ENCODE data around the gene TMEM150C.
"Not testable (repeated sequence)": the region's sequence is repeated elsewhere in the genome, so short reads cannot be mapped to it uniquely, and the experiment has no call there.

Gene TMEM150C

DNA sequence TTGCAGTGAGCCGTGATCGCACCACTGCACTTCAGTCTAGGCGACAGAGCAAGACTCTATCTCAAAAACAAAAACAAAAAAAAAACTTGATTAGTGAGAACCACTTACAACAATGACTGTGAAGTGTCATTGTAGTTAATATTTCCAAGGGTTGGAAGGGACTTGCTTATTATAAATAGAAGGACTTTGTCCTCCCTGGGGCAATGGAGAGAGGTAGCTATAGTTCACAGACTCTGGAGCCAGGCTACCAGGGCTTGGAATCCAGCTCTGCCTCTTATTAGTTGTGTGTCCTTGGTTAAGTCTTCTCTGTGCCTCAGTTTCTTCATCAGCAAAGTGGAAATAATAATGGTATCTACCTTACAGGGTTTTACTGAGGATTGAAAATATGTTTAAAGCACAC is 51.6 kb downstream of the TMEM150C start:
- no peak for DNase-seq

DNA sequence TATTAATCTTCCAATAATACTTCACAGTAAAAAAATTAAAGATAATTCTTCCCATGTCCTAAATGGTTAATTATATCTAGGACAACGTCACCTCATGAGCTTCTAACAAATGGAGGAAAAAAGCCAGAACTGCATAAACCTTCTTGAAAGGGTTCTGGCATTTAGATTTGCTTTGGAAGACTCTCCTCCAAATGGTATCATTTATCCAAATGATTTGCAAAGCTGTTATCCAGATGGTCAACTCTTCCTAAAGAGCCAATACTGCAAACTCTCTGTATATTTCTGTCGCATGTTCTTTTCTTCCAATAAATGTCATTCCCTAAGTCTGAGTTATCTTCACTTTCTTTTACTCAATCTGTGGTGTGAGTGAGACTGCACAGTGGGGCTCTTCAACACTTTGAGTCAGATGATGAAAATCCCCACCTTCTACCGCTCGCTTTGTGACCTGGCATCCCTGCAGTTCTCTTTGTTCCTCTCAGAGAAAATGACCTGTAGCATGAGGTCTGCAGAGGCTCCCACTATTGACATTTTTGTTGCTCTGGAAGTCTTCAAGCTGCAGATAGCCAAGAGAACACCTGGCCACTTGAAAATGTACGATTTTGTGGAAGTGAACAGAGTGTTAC is 52.9 kb downstream of the TMEM150C start:
- DNase-seq = no peak

DNA sequence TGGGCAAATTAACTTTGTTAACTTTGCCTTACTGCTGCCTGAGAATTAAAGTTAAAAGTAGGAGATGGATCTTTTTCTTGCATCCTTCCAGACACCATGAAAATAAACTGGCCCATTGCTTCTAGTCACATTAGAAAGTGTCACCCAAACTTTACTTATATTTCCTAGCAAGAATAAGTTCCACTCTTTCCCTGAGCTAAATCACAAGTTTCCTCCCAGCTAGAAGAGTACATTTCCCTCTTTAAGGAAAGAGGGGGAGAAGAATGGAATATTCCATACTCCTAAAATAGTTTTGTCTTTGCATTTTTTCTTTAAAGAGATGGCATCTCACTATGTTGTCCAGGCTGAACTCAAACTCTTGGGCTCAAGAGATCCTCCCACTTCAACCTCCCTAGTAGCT is 53.8 kb downstream of the TMEM150C start:
- no peak for DNase-seq

DNA sequence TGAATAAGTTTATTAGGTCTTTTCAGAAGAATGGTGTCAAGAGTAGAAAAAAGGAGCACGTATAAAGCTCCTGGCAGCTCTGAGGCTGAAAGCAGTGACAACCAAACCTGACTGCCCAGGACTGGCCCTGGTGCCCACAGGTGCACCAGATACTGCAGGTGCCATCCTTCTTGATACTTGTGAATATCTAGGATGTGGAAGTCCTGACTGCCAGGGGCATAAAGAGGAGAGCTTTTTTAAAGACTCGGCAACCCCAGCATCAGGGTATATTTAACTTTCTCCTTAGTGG is 60.7 kb downstream of the TMEM150C start:
- no peak for DNase-seq

DNA sequence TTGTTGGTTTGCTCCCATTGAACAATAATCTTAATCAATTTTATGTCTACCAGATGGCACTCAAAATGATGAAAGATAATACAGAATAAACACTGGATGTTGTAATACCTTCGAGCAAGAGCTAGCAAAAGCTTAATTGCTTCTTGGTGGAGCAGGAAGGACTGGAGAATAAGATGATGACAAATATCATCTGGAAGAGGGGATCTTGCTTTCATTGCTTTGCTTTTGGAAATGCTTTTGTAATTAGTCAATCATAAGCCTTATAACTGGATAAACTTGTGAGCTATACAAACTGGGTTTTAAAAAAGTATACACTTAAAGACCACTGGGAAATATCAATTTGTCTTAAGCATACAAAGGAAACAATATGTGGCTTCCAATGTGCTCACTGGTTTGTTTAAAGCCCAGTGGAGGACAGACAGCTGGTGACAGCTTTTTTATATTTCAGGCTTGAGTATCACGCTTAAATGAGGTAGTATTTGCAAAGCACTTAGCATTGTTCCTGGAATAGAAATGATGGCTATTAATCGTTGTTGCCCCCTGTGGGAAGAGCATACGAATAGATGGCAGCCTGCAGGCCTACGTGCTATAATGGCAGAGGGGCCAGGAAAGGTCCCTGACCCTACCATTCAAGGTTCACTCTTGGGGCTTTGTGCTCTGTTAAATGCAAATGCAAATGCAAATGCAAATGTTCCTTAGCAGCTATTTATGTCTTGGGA is 61.2 kb downstream of the TMEM150C start:
- no peak for DNase-seq

DNA sequence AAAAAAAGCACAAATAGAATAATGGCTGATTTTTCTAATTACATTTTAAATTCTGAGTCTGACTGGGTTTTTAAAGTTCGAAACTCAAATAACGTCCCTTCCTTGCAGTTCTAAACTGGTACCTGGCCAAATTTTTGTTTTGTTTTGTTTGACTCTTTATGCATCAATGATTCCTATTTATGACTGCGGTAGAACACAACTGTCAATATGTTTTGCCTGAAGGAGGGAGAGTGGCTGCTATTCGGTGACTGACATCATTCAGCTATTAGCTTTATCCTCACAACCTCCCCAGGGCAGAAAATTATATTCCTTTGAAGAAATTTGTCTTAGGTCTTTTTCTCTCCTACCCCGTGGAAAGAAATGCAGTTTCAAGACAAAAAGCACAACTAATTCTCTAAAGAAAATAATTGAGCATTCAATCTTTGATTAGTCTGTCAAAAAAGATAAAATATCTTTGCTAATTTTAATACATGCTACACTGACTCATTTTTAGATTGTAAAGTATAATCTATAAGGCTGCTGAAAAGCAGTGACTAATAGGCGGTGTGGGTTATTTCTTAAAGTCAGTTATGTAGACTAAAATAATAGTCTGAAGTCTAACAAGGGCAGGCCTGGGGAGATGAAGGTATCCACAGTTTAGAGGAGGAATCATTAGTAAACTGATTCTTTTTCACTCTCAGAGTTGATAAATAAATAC is 61.9 kb downstream of the TMEM150C start:
- DNase-seq = no peak

DNA sequence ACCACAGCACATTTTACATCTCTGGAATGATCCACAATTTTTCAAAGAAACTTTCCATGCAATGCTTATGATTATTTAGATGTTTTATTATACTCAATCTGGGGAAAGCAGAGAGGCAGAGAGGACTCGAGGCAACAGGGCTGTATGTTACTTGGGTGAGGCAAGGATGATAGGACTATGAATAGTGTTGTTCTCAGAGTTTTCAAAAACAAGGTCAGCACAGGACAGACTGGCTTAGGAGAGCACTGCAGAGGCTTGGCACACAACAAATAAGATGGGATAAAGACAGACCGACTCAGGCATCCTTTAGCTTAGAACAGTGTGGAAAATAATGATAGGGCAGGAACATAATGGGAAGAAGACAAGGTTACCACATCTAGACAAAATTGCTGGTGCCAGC is 65.4 kb downstream of the TMEM150C start:
- DNase-seq = no peak

DNA sequence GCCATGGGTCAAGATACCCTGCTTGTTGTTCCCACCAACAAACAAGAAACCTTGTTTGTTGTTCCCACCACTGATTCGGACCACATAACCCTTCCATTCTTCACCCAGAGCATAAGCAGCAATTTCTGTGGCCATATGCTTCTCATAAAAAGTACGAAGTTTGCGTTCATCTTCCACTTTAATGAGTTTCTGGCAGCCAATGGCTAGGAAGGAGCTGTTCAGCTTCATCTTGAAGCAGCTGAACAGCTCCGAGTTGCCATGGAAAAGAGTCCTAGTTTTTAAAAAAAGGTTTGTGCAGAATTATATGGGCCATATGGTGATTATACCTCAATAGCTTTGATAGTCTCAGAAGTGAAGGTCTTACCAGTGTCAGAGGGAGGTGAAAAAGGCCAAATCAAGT is 66.1 kb downstream of the TMEM150C start:
- no peak for DNase-seq

DNA sequence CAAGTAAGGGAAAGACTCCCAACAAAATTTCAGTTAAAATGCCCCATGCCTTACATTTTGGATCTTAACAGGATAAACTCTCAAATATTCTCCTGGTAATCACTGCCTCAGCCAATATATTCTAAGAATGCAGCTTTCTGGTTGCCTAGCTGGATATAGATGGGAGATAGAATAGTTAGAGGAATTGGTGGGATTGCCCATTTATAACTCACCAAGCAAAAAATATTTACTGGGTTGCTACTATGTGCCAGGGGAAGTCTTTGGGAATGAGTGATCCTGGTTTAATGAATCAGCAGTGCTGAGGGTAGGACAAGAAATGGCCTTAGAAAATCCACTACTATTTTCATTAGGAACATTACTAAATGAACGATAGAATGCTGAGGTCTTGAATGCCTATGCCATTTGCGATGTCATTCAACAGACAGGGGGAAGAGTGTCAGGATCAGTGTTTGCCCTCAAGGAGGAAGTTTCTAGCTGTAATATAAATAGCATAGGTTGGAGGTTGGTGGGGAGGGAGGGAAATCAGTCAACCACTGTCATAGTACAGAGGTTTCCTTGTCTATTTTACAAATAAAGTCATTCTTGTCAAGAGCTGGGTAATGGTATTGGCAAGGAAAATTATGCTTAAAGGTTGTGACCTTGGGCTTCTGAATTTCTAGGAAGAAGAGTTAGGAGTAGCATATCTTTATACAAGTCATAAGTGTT is 67.9 kb downstream of the TMEM150C start:
- DNase-seq = no peak

DNA sequence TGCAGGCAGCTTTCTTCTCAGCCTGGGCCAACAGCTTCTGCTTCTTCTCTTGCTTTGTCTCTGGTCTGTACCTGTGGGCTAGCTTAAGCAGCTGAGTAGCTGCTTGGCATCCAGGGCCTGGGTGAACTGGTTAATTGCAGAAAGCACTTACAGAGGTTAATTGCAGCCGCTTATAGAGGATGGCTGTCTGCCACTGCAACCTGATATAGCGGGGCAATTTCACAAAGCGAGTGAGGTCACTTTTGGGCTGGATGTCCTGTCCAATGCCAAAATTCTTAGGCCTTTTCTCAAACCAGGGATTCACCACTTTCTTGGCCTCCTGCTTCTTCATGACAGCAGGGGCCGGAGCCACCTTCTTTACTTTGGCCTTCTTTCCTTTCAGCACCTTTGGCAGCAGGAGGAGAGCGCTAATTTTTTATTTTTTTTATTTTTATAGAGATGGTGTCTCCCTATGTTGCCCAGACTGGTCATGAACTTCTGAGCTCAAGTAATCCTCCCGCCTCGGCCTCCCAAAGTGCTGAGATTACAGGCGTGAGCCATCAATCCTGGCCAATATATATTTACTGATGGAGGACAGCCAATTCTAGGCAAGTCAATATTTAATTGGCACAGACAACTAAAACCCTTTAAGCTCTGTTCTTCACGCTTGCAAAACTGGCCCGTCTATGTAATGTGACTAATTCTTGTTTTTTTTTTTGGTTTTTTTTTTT is 70.4 kb downstream of the TMEM150C start:
- DNase-seq = no peak

DNA sequence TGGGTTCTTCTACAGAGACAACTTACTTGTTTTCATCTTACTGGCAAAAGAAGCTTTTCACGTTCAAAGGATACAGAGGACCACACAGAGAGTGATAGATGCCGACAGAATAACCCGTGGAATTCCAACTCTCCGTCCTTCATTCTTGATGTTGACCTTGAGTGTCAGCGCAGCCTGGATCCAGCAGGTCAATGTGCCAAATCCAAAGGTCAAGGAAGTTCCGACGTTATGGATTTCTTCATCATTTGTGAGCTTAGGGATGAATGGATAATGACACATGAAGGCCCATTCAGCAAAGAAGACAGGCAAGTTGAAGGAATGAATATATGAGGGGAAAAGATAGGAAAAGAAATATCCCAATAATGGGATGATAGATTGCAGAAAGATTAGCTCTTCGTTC is 71.8 kb downstream of the TMEM150C start:
- no peak for DNase-seq

DNA sequence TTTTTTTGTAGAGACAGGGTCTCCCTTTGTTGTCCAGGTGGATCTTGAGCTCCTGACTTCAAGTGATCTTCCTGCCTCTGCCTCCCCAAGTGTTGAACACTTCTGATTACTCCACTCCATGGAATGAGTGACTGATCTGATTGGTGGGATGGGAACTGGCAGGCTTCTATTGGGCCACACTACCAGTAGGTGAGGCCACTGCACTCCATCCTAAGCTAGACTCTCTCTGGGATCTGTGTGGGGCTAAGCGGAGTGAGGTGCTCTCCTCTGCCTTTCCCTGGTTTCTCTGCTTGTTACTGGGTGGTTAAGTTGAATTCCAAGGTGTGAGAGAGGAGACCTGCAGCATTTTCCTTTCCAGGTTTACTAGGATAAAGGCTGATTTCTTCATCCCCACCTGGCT is 72.7 kb downstream of the TMEM150C start:
- DNase-seq = no peak

DNA sequence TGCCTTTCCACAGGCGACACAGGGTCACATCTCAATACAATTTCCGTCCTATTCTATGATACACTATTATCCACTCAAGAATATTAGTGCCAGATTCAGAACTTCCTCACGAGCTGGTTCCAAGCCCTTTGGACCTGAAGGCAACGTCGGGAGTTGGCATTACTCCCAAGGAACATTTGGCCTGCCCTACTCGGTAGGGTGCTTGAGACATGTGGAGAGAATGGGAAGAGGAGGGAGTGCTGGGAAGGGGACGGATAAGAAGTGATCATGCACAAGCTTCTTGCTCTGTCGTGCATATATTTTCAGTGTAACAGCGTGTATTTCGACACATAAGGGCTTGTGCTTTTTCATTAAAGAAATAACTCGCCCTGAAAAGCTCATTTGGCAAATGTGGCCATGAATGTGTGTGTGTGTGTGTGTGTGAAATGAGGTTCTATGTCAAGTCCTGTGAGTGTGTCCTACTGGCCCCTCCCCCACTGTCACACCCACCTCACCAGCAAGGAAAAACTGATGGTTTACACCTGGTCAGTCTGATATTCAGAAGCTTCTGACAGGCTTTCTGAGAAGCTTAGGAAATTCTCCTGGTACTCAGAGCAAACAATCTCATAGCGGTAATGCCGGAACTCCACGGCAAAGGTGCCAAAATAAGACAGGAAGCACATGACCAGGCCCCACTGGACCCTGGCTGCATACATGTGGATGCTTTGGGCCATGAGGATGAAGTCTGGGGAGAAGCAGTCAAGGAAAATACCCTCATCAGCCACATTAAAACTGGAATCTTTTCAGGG is 76.6 kb downstream of the TMEM150C start:
- DNase-seq = no peak

DNA sequence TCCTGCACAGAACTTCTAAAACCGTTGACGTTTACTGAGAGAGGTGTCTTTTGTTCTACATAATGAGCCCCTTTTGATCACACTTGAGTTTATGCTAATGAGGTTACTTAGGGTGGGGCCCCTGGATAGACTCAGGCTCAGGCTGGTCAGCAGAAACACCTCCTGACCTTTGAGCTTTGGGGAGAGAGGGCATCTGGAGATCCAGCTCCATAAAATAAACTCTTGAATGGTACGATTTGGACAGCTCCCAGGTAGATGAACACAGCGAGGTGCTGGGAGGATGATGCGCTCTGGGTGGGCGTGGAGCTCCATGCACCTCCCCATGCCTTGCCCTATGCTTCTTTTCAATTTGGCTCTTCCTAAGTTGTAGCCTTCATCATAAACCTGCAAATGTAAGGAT is 79.4 kb downstream of the TMEM150C start:
- DNase-seq = no peak

DNA sequence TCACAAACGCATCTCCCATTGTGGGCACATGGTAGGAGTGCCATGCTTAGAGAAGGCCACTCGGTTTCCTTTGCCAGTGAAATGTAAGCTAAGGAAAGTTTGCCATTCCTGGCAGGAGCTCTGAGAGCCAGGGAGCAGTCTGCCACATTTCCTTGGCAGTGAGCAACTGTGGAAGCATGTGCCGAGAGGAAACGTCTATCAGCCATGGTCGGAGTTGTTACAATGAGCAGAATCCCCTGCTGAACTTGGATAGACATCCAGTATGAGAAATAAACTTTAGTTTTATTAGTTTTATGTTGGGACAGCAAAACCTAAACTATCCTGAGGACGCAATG is 80.3 kb downstream of the TMEM150C start:
- DNase-seq = no peak

DNA sequence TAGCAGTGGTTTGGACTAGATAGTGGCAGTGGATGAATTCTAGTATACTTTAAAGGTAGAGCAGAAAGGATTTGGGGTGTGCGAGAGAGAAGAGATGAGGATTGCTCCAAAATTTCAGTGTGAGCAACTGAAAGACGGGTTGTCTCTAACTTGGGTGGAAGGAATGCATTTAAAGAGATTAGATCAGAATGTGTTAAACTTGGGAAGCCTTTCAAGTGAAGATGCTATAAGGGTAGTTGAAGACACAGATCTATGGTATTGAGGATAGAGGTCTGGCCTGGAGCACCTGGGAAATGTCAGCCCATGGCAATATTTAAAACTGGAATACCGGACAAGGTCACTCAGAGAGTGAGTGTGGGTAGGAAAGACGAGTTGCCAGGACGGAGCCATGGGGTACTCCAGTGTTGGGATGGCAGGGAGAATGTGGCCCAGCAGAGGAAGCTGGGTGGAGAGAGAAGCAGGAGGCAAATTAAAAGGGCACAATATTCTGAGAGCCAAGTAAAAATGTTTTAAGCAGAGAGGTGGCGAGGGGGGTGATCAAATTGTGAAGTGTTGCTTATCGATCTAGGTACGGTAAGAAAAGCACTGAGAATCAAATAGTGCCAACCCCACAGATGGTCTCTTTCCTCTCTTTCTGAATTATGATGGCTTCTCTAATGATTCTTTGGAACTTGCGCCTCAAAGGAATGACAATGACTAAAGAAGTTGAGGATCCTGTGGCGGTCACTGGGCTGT is 80.8 kb downstream of the TMEM150C start:
- no peak for DNase-seq

DNA sequence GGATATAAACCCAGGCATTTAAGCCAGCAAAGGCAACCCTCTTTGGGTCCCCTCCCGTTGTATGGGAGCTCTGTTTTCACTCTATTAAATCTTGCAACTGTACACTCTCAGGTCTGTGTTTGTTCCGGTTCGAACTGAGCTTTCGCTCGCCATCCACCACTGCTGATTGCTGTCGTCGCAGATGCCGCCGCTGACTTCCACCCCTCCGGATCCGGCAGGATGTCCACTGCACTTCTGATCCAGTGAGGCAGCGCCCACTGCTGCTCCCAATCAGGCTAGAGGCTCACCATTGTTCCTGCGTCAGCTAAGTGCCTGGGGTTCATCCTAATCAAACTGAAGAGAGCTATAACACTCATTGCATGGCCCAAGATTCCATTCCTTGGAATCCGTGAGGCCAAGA is 82.2 kb downstream of the TMEM150C start:
- no peak for DNase-seq

DNA sequence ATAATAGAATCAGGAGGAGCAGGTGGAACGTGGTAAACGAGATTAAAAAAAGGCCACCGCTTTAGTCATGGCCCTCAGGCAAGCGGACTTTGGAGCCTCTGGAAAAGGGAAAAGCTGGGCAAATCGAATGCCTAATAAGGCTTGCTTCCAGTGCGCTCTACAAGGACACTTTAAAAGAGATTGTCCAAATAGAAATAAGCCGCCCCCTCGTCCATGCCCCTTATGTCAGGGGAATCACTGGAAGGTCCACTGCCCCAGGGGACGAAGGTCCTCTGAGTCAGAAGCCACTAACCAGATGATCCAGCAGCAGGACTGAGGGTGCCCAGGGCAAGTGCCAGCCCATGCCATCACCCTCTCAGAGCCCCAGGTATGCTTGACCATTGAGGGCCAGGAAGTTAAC is 84.3 kb downstream of the TMEM150C start:
- DNase-seq = not testable (repeated sequence)

DNA sequence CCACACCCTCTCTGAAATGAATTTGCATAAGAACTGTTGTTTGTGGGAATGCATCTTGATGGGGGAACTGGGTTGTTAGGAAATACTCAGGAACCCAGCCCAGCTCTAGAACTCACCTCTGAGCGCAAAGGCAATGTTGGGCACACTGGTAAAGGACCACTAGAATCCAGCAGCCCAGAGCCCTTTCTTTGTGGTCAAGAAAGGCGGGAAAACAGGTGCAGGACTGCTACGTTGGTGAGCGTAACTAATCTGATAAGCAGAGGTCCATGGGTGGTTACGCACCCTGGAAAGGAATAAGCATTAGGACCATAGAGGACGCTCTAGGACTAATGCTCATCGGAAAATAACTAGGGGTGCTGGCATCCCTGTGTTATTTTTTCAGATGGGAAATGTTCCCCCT is 85.9 kb downstream of the TMEM150C start:
- DNase-seq = not testable (repeated sequence)

DNA sequence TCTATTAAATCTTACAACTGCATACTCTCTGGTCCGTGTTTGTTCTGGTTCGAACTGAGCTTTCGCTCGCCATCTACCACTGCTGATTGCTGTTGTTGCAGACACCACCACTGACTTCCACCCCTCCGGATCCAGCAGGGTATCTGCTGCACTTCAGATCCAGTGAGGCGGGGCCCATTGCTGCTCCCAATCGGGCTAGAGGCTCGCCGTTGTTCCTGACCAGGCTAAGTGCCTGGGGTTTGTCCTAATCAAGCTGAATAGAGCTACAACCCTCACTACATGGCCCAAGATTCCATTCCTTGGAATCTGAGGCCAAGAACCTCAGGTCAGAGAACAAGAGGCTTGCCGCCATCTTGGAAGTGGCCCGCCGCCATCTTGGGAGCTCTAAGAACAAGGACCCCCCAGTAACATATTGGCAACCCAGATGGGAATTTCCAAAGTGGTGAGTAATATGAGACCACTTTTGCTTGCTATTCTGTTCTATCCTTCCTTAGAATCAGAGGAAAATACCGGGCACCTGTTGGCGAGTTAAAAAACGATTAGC is 88.1 kb downstream of the TMEM150C start:
- DNase-seq = no peak

DNA sequence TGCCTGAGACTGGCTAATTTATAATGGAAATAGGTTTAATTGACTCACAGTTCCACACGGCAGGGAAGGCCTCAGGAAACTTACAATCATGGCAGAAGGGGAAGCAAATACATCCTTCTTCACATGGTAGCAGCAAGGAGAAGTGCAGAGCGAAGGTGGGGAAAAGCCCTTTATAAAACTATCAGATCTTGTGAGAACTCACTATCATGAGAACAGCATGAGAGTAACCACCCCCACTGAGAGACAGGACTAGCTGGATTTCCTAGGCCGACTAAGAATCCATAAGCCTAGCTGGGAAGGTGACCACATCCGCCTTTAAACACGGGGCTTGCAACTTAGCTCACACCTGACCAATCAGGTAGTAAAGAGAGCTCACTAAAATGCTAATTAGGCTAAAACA is 88.7 kb downstream of the TMEM150C start:
- DNase-seq = not testable (repeated sequence)
